ENCODE data around the gene TRPM3.

TRPM3 gene

DNA sequence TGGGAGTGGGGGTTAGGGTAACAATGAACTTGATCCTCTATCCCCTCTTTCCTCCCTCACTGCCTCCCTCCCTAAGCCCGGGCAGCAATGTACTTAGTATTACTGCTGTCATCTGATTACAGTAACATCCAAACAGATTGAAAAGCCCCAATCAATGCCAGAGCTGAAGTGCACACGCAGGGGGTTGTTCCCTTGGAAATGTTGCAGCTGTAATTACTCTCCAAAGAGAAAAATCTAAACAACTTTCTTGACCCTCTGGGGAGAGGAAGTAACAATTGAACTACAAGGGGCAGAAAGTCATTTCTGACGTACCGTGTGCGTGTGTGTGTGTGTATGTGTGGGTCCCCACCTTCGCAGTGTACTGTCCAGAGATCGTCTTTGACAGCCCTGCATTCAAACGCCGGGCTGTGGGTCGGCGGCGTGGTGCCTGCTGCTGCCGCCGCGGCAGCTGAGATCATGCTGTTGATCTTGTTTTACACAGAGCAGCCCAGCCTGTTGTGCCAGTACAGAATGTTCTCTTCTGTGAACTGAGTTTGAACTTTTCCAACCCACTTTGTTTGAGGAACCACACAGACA lies 640.9 kb downstream of the TRPM3 start:
- DNase-seq (ENCODE audit: low read depth), result no peak

DNA sequence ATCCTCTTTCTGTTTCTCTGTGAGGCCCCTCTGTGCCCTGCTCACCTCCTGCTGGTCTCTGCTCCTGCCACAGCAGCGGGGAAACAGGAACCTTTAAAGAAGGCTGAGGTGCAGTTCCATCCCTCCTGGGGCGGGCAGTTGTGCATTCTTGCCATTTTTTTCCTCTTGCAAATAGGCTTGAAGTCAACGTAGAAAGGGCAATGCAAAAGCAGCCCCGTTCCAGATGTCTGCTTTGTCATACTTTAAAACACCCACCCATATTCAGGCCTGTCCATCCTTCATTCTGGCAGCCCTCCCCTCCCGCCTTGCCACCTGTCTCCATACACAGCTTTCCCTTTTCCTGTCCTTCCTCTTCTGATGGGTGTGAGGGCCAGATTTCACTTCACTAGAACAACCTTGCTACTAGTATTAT lies 641.5 kb downstream of the TRPM3 start:
- no peak for DNase-seq (ENCODE audit: low read depth)
